HG02938 (cell line): ENCODE results near the gene CIAPIN1.

Experiments used
- ATAC-seq: cut with Tn5 transposase; IDR thresholded peaks from one replicate; pipeline ENCODE4 v1.9.1; 2021; ENCODE audit warnings: mild to moderate bottlenecking, moderate library complexity; ENCODE audit not compliant: unreplicated experiment

The CIAPIN1 gene

GRCh38 chr16:57384248-57385070 lies 62.7 kb downstream of the CIAPIN1 start:
- no peak for ATAC-seq

GRCh38 chr16:57383276-57384247 lies 63.6 kb downstream of the CIAPIN1 start:
- ATAC-seq: no peak

- ATAC-seq: no peak
These were observed 64.5 kb downstream of the CIAPIN1 start for GRCh38 chr16:57382535-57383275.

- no peak for ATAC-seq
These were observed 65.2 kb downstream of the CIAPIN1 start for GRCh38 chr16:57381791-57382534.

GRCh38 chr16:57380671-57381462 lies 66.3 kb downstream of the CIAPIN1 start:
- no peak for ATAC-seq

DNA sequence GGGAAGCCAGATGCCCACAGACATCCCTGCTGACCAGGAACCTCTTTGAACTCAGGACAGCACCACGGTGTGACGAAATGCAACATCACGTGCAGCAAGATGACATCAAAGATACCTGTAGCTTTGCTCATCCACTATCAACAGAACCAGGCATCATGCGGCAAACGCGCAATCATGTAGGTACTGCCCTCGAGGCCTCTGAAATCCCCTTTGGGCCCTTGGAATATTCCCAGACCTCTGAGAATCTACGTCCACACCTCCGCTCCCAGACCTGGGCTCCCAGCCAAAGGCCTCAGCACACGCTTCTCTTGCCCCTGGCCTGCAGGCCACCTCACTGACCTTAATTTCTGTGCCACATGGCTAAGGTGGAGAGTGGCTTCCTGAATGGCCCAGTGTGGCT lies 67.6 kb downstream of the CIAPIN1 start:
- ATAC-seq: no peak
